Fibroblast of lung (primary cell): ENCODE results near the gene SRPK2.

Experiments used
- CTCF ChIP-seq, 2 donors: IDR thresholded peaks in 1 of 2; conservative IDR thresholded peaks in 1 of 2; 1 replicate in 1 of 2; 2 replicates in 1 of 2; pipeline ENCODE4 v1.5.1; 2011 to 2012; ENCODE audit warnings: low read length in 2 of 2, control low read depth in 1 of 2, inconsistent platforms in 1 of 2, low read depth in 1 of 2, mild to moderate bottlenecking in 1 of 2
- EZH2 ChIP-seq: IDR thresholded peaks from 2 replicates; pipeline ENCODE4 v1.5.1; 2012; ENCODE audit warnings: low read length, control low read depth, mild to moderate bottlenecking; ENCODE audit errors: missing control alignments

- TF ChIP-seq CTCF (conservative IDR thresholded peaks at IDR 0.05 in 1 of 2, IDR thresholded peaks at IDR 0.05 in 1 of 2; ENCODE audit: low read depth in 1 of 2, low read length in 2 of 2) (no peak), EZH2 (no peak)
These were observed 63.4 kb downstream of the SRPK2 start for GRCh38 chr7:105325216-105325904.
